Stimulated activated naive CD8-positive, alpha-beta T cell treated with anti-CD3 and anti-CD28 coated beads, Interleukin-15, Interleukin-2, amounts not matched to agents 100 U/mL and 50 U/mL, for 24 hours (primary cell): ENCODE data around the gene DMXL1.
"Not testable (repeated sequence)": the region's sequence is repeated elsewhere in the genome, so short reads cannot be mapped to it uniquely, and the experiment has no call there.

Experiments used
- ATAC-seq: fragments of 150-1000 bp; cut with Tn5 transposase; one replicate; pipeline ENCODE4 v1.10.0; 2021
- DNase-seq: peaks from one replicate; pipeline ENCODE4 v3.0.0; 2021

Gene DMXL1

DNA sequence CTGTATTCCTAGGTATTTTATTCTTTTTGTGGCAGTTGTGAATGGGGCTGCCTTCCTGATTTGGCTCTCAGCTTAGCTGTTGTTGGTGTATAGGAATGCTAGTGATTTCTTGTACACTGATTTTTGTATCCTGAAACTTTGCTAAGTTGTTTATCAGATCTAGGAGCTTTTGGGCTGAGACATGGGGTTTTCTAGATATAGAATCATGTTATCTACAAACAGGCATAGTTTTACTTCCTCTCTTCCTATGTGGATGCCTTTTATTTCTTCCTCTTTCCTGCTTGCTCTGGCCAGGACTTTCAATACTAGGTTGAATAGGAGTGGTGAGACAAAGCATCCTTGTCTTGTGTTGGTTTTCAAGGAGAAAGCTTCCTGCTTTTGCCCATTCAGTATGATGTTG is 129.9 kb downstream of the DMXL1 start:
- ATAC-seq (no peak), DNase-seq (no peak)

DNA sequence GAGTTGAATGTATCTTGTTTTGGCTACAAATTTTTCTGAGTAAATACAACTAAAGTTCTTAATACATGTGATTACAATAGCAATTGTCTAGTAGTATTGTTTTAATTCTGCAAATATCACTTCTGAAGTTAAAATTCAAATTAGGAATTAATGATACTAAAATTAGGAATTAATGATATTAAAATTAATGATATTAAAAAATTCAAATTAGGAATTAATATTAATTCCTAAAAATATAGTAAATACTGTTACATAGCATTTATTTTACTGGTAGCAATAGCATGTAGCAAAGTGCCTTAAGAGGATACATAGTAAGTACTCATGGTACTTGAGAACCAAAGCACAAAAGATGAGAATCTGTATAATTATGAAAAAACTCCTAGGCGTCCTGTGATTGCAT is 136.2 kb downstream of the DMXL1 start:
- ATAC-seq (no peak), DNase-seq (no peak)

DNA sequence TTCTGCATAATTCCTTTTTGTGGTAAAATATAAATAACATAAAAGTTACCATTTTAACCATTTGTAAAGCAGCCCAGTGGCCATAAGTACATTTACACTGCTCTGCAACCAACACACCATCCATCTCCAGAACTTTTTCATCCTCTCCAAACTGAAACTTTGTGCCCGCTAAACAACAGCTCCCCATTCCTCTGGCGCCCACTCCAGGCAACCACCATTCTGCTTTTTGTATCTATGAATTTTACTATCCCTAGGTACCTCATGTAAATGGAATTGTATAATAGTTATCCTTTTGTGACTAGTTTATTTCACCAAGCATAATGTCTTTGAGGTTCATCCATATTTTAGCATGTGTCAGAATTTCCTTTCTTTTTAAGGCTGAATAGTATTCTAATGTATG is 141.1 kb downstream of the DMXL1 start:
- DNase-seq (no peak), ATAC-seq (no peak)

DNA sequence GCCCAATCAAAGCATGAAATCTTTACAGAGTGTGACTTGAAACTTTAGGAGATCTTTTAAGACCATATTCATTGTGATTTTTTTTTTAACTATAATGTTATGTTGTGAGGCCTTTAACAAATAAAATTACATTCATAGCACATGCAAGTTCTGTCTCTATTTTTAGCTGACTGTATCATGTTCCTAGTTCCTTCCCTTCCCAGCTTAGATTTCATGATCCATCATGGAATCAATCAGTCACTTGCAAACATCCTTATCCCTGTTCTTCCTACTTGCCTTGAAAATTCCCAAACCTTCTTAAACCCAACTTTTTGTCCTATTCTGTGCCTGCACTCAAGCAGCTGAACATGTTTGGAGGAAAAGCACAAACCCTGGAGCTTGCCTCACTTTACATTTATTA is 141.8 kb downstream of the DMXL1 start:
- ATAC-seq, result no peak
- no peak for DNase-seq

DNA sequence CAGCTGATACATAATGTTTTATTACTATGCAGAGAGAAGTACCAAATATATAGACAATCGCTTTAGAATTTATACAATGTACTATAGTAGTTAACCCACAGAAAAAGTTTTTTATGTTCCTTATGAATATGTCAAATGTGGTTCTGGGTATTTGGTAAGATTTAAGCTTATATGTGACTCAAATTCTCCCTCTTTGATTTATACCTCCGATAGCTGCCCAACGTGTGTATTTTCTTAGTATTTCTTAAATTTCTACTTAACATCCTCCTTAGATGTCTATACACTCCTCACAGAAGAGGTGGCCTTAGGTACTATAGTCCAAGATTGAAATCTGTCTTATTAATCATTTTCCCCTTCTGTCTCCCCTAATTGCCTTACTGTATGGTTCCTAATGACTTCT is 146.3 kb downstream of the DMXL1 start:
- DNase-seq (no peak), ATAC-seq (no peak)

DNA sequence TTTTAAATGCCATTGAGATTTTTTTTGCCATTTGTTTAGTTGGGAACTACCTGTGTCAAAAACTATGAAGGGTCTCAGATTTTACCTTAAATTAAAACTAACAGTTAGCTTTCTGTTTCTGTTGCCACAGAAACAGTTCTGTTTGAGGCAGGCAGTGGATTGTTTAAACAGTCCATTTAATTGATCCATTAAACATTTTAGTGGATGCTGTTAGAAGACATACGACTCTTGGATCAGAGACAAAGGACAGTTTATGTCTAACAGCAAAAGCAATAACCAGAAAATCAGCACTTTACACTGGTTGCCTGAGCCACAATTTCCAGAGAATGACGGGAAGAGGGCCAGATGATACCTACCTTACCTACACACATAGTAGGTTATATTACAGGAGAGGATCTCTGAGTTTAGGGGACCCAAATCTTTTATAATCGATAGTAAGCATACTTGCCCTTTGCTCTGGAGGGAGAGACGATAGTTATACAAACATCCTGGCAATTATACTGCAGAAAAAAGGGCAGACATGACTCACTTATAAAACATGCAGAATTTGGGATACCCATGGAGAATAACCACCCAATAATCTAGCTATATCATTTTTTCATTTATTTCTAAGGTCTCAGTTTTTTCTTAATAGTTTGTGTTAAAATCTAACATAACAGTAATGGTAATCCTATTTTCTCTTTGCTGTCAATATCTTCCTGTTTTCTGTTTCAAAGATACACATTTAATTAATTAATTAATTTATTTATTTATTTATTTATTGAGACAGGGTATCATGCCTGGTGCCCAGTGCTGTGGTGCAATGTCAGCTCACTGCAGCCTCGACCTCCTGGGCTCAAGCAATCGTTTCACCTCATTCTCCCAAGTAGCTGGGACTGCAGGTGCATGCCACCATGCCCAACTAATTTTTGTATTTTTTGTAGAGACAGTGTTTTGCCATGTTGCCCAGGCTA is 148.2 kb downstream of the DMXL1 start:
- no peak for DNase-seq
- no peak for ATAC-seq

DNA sequence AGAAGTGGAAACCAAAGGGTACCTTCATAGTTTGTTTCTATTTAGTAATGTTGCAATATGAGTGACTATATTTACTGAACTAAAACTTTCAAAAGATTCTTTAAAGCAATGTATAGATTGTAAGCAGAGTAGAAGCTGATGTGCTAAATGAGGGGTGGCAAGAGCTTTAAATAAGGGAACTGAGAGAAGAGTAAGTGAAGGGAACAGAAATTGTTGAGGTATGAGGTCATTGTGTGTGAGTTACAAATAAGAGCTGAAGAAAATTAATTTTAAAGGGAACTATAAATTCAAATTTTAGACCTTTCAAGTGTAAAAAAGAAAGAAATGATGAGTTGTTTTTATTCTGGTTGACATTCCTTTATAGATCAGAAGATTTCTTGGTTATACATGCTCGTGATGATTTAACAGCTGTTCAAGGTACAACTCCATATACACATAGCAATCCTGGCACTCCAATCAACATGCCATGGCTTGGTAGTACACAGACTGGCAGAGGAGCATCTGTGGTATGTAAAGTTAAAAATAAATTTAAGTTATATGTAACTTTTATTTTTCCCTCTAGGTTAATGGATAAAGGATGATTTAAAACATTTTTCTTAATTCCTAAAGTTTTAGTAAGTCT is 149.8 kb downstream of the DMXL1 start:
- DNase-seq (no peak), ATAC-seq (no peak)

DNA sequence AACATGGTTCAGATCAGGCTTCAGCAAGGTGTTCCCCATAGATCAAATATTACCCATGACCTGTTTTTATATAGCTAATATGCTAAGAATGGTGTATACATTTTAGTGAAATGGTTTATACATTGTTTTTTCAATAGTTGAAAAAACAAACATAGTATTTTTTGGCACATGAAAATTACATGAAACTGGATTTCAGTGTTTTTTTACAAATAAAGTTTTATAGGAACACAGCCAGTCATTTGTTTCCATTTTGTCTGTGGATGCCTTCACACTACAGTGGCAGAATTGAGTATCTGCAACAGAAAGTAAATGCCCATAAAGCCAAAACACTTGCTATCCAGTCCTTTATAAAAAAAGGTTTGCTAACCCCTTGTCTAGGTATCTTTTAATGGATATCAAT is 150.4 kb downstream of the DMXL1 start:
- DNase-seq (no peak), ATAC-seq (no peak)

DNA sequence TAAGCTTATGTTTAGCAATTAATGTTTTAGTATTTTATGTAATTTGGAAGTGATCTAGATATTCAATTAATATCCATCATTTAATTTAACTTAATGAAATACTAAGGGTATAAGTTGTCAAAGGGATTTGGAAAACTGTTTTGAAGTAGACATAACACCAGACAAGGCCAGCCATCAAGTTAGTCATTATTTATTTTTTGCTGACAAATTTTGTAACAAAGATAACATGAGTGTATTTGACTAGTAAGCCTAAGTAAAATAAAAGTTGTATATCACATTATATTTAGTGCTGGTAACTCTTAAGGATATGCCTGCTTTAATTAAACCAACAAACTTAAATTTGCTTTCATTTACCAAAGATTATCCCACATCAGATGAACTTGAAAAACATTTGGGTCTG is 159.1 kb downstream of the DMXL1 start:
- ATAC-seq, result no peak

DNA sequence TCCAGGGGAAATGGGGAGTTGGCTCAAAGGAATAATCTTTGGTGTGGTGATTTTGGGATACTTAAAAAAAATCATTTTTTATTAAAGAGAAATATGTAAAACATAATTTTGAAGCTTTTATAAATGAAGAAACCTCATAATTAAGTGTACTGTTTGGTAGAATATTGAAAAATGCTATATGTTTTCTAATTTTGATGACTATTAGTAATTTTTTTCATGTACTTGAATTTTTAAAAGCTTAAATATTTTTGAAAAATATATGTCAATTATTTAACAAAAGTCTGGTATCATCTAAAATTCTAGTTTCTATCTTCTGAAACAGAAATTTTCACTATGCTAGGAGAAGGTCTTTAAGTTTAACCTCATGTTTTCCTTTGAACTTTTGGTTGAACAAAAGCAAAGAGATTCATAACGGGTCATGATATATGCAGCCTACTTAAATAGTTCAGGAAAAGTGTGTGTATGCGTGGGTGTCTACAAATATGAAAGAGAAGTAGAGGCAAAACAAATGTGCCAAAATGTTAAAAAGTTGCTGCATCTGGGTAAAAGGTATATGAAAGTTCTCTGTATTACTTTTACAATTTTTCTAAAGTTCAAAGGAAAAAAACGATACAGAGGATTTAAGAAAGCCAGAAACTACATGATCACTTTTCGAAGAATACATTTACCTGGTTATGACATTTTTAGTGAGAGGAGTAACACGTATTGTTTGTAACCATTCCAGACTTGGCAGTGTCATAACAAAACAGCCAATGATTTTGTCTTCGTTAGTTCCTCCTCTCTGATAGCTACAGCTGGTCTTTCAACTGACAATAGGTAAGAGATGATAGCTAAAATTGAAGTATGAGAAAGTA is 167.6 kb downstream of the DMXL1 start:
- no peak for DNase-seq

More for the DNA sequence above, 159.1 kb downstream of the DMXL1 start:
- no peak for DNase-seq

DNA sequence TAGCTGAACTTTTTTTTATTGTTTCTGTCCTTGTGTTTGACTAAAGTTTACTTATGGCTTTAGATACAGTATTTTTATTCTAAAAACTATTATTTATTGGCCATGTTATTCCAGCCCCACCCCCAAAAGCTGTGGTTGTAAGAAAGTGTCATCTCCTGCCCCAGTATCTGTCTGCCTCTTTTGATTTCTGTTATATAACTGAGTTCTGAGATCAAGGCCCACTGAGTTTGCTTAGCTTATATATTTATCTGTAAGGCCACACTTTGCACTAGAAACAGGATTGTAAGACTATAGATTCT is 168.2 kb downstream of the DMXL1 start:
- DNase-seq (no peak), ATAC-seq (peak; percentile 28)

More for the DNA sequence above, 167.6 kb downstream of the DMXL1 start:
- peak; percentile 52 for ATAC-seq

DNA sequence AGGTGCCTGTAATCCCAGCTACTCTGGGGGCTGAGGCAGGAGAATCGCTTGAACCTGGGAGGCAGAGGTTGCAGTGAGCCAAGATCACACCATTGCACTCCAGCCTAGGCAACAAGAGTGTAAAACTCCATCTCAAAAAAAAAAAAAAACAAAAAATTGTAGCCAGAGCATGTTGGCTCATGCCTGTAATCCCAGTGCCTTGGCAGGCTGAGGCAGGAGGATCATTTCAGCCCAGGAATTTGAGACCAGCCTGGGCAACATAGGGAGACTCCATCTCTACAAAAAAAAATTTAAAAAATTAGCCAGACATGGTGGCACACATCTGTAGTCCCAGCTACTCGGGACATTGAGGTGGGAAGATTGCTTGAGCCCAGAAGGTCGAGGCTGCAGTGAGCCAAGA is 168.9 kb downstream of the DMXL1 start:
- ATAC-seq, DNase-seq: not testable (repeated sequence)

DNA sequence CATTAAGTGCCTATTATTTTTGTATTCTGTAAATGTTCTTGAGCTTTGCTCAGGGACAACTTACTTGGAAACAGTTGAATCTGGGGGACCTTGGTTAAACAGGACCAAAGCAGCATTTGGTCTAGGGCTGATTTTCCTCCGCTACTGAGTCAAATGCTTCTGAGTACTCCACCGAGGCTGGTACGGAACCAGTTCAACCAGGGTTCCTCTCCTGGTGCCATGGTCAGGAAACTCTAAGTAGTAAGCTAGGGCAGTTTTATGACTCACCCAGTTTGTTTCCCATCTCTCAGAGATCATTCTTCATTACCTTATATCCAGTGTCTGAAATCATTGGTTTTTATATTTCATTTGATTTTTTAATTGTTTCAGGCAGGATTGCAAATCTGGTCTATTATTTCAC is 173.0 kb downstream of the DMXL1 start:
- no peak for ATAC-seq

DNA sequence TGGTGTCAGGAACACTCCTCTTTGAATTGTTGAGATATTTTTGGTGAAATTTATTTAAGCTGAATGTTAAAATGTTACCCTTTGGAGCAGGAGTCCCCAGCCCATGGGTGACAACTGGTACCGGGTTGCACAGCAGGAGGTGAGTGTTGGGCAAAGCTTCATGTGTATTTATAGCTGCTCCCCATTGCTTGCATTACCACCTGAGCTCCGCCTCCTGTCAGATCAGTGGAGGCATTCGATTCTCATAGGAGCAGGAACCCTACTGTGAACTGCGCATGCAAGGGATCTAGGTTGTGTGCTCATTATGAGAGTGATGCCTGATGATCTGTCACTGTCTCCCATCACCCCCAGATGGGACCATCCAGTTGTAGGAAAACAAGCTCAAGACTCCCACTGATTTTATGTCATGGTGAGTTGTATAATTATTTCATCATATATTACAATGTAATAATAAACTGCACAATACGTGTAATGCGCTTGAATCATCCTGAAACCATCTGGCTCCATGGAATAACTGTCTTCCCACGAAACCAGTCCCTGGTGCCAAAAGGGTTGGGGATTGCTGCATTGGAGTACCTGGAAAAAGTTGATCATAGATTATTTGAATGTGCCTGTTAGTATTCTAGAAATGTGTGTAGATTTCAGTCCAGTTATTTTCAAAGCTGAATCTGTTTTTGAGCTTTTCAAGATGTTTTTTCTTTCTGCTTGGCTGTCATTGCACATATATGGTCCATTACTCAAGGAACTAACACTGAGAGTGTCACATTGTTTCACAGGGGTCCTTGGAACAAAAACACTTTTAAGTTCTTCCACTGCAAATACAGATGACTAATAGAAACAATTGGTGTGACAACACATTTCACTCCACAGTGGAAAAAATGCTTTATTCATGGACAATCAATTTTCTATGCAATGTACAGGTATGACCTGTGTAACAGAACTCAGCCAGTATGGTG is 180.3 kb downstream of the DMXL1 start:
- peak; percentile 45 for ATAC-seq

More for the DNA sequence above, 173.0 kb downstream of the DMXL1 start:
- no peak for DNase-seq

DNA sequence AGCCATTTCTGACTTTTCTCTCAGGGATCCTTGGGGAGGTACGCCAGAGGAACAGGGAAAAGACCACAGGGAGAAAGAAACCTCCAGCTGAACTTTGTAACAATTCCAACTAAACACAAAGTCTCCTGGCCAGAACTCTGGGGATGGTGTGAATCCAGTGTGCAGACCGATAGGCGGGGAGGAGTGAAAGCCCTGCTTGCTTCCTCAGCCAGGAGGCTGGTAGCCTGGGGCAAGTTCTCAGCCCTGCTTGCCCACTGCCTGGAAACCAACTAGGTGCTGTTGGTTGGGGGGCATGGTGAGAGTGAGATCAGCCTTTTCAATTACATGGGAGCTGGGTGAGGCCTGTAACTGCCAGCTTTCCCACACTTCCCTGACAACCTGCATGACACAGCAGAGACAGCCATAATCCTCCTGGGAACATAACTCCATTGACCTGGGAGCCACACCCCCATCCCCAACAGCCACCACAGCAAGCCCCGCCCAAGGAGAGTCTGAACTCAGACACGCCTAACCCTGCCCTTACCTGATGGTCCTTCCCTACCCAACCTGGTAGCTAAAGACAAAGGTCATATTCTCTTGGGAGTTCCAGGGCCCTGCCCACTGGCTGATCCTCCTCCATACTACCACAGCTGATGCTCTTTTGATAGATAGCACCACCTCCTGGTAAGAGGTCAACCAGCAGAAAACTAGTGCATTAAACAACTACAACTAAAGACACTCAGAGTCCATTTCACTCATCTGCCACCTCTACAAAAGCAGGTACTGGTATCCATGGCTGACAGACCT is 184.9 kb downstream of the DMXL1 start:
- ATAC-seq, result peak; percentile 72
- DNase-seq, result no peak

More for the DNA sequence above, 180.3 kb downstream of the DMXL1 start:
- DNase-seq, result no peak

DNA sequence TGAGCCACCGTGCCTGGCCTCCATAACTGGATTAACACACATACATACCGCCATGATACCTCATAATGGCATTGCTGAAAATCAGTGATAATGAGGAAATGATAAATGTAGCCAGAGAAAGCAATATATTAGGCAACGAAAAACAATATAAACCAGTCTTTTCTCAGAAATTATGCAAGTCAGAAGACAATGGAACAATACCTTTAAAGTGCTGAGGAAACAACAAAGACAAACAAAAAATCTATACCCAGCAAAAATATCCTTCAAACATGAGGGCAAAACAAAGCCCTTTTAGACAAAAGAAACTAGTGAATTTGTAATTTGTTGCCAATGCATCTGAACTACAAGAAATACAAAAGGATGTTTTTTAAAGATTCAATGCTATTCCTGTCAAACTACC is 186.7 kb downstream of the DMXL1 start:
- DNase-seq, result no peak
- ATAC-seq, result no peak

DNA sequence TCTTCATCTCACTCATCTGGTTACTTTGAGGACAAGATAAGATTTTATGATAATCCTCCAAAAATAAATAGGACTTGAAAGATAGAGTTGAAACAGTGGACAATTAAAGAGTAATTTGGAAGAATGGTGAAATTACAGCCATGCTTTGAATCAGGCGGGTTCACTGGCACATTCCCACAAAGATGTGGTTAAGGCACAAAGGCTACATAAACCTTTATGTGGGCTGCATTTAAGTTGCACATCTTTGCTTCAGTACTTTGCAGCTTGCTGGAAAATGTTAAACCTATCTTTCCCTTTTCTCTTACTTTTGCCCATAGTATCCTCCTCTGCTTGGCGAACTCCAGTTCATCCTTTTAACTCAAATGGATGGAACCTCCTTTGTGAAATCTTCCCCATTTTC is 192.8 kb downstream of the DMXL1 start:
- ATAC-seq (no peak), DNase-seq (no peak)

DNA sequence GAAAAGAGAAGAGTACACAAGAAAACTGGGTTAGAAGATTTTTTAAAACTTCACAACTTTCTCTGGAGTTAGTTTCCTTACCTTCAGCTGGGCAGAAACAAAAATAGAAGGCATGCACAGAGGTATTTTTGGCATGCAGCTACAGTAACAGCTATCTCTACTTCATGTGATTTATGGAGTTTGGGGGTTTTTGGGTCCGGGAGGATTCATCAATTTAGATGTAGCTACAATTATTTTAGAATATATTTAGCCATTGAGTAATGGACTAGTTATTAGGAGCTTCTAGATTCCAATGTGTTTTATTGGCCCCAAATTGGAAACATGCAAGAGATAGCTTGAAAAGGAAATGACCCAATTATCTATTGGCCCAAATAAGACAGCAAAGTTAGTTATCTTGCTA is 193.3 kb downstream of the DMXL1 start:
- DNase-seq, result no peak
- ATAC-seq, result no peak

DNA sequence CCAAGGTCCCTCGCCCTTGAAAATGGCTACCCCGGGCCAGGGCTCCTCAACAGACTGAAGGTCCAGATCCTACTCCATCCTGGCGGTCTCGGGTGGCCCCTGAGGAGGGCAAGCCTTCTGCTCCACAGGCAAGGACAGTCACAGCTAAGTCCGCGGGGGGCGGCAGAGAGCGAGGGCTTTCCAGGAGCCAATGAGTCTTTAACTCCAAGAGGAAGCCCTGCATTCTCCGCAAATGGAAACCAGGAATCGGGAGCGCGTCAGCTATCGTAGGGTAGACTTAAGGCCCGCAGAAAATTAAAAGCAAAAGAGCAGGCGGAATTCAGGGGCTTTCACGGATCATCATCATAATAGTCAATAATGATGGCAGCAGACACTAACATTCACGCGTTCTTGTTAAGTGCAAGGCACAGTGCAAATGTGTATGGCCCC is 197.1 kb downstream of the DMXL1 start:
- peak; percentile 87 for DNase-seq
- ATAC-seq, result peak; percentile 64

DNA sequence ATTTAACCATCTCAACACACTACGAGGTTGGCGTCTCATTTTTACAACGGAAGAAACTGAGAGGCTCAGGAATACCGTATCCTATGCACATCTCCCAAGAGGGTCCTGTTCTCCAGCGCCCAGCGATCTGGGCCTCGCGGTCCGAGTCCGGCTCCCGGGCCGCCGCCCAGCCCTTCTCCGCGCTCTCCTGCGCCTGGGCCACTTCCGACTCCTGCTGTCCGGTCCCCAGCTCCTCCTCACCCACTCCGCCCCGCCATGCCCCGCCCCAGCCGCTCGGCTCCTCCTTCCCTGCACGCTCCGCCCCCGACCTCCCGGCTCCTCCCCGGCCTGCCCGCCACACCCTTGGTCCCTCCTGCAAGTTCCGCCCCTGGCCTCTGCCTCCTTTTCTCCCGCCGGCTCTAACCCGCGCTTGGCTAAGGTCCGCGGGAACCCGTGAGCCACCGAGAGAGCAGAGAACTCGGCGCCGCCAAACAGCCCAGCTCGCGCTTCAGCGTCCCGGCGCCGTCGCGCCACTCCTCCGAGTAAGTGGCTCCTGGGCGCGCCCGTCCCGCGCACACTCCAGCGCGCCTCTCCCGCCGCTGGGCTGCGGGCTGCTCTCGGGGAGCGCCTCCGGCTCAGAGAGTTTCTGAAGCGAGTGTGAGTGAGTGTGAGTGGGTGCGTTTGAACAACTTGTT is 197.6 kb downstream of the DMXL1 start:
- DNase-seq (peak; percentile 99), ATAC-seq (peak; percentile 94)
